HepG2 (cell line): ENCODE measurements around the gene PCGF3.

Experiments used
- CBX1 ChIP-seq: IDR thresholded peaks from one replicate; pipeline ENCODE4 v1.6.1; 2016; ENCODE audit warnings: antibody characterized with exemption, low read depth
- CHD4 ChIP-seq: fragments of 200-600 bp; sonication (generic); IDR thresholded peaks from 2 replicates; pipeline ENCODE4 v1.7.0; 2017; ENCODE audit warnings: mild to moderate bottlenecking, low read length, borderline replicate concordance
- CTCF ChIP-seq: sonication (generic); formaldehyde crosslinking; IDR thresholded peaks from 2 replicates; pipeline ENCODE4 v1.5.0; 2020; ENCODE audit warnings: mild to moderate bottlenecking, missing genetic modification reagents, moderate library complexity
- EZH2 ChIP-seq: conservative IDR thresholded peaks from 2 replicates; pipeline ENCODE4 v1.6.1; 2012; ENCODE audit warnings: mild to moderate bottlenecking, low read depth, low read length, moderate library complexity
- FOXA3 ChIP-seq: IDR thresholded peaks from 2 replicates; pipeline ENCODE4 v1.6.1; 2016; ENCODE audit warnings: missing genetic modification reagents, missing compliant biosample characterization
- MXI1 ChIP-seq: IDR thresholded peaks from 3 replicates; pipeline ENCODE4 v1.6.1; 2012; ENCODE audit warnings: low read depth, low read length, inconsistent platforms, borderline replicate concordance
- MYNN ChIP-seq: sonication (generic); formaldehyde crosslinking; IDR thresholded peaks from 2 replicates; pipeline ENCODE4 v1.4.0; 2020; ENCODE audit warnings: mild to moderate bottlenecking, low read depth, missing genetic modification reagents
- NR1H2 ChIP-seq: sonication (generic); formaldehyde crosslinking; IDR thresholded peaks from 2 replicates; pipeline ENCODE4 v1.8.1; 2022; ENCODE audit warnings: low read depth, missing genetic modification reagents, borderline replicate concordance
- PREB ChIP-seq: sonication (generic); formaldehyde crosslinking; IDR thresholded peaks from 2 replicates; pipeline ENCODE4 v1.4.0; 2020; ENCODE audit warnings: missing genetic modification reagents
- SMAD3 ChIP-seq: sonication (generic); formaldehyde crosslinking; IDR thresholded peaks from 2 replicates; pipeline ENCODE4 v1.4.0; 2020; ENCODE audit warnings: missing genetic modification reagents
- ZNF253 ChIP-seq: sonication (generic); formaldehyde crosslinking; IDR thresholded peaks from 2 replicates; pipeline ENCODE4 v1.8.0; 2022; ENCODE audit warnings: mild to moderate bottlenecking, missing genetic modification reagents, borderline replicate concordance
- ZNF274 ChIP-seq: sonication (generic); formaldehyde crosslinking; IDR thresholded peaks from 2 replicates; pipeline ENCODE4 v1.5.1; 2020; ENCODE audit warnings: mild to moderate bottlenecking, missing genetic modification reagents
- TF ChIP-seq, protein P1 (sequence below): IDR thresholded peaks from 2 replicates; pipeline ENCODE4 v1.6.1; 2012; ENCODE audit warnings: inconsistent platforms

DNA sequence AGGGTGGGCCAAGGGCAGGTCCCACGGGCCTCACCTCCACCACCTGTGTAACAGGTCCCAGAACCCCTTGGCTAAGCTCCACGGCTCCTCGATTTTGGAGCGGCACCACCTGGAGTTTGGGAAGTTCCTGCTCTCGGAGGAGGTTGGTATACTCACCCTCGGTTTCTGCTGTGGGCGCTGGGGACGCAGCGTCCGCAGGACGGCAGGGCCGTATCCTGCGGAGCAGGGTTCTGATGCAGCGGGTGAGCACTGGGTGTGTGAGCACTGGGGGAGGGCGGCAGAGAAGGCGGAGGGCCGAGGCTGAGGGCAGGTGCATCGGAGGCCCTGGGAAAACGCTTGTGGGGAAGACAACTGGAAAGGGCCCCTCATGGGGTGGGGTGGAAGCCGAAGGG lies 42.6 kb upstream of the PCGF3 start:
- no peak for TF ChIP-seq CBX1
- no peak for TF ChIP-seq NR1H2 (CRISPR knock-in tag)
- TF ChIP-seq PREB (CRISPR knock-in tag): no peak
- TF ChIP-seq FOXA3 (CRISPR knock-in tag): no peak
- TF ChIP-seq MXI1: no peak
- no peak for TF ChIP-seq CHD4
- no peak for TF ChIP-seq ZNF253 (CRISPR knock-in tag)
- TF ChIP-seq CTCF (CRISPR knock-in tag): no peak
- no peak for TF ChIP-seq SMAD3 (CRISPR knock-in tag)
- TF ChIP-seq EZH2: no peak
- no peak for TF ChIP-seq ZNF274 (CRISPR knock-in tag)
- TF ChIP-seq MYNN (CRISPR knock-in tag): no peak
- TF ChIP-seq, protein P1, sequence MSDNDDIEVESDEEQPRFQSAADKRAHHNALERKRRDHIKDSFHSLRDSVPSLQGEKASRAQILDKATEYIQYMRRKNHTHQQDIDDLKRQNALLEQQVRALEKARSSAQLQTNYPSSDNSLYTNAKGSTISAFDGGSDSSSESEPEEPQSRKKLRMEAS: no peak; the same call in 1 of the 2 replicates
